Brain microvascular endothelial cell (primary cell): ENCODE data around the gene LAMA3.

Experiments
- DNase-seq: peaks from one replicate; pipeline ENCODE4 v3.0.0-alpha.2; 2020
- H3K27ac ChIP-seq: fragments of 250-450 bp; sonication (Bioruptor Pico); 2 replicates; pipeline ENCODE4 v1.5.1; 2020; ENCODE audit warnings: mild to moderate bottlenecking, moderate library complexity
- H3K27me3 ChIP-seq: fragments of 250-450 bp; sonication (Bioruptor Pico); replicated peaks from 2 replicates; pipeline ENCODE4 v1.5.1; 2020; ENCODE audit warnings: mild to moderate bottlenecking
- H3K36me3 ChIP-seq: fragments of 250-450 bp; sonication (Bioruptor Pico); replicated peaks from 2 replicates; pipeline ENCODE4 v1.5.1; 2020; ENCODE audit warnings: mild to moderate bottlenecking
- H3K4me3 ChIP-seq: 2 replicates; pipeline ENCODE4 v1.5.1; 2011; ENCODE audit warnings: low read depth, mild to moderate bottlenecking, control low read depth, low read length, moderate library complexity
- in situ Hi-C: cut with HindIII; loops from 2 replicates; pipeline ENCODE4 v1.10.0; 2017; ENCODE audit warnings: low sequenced_read_pairs, low pct_ligation_motif_present
- TF ChIP-seq, protein P1 (sequence below): IDR thresholded peaks from 2 replicates; pipeline ENCODE4 v1.5.1; 2011; ENCODE audit warnings: low read depth, mild to moderate bottlenecking, moderate library complexity, low read length, control low read depth, inconsistent platforms; ENCODE audit errors: missing control alignments

The LAMA3 gene

DNA sequence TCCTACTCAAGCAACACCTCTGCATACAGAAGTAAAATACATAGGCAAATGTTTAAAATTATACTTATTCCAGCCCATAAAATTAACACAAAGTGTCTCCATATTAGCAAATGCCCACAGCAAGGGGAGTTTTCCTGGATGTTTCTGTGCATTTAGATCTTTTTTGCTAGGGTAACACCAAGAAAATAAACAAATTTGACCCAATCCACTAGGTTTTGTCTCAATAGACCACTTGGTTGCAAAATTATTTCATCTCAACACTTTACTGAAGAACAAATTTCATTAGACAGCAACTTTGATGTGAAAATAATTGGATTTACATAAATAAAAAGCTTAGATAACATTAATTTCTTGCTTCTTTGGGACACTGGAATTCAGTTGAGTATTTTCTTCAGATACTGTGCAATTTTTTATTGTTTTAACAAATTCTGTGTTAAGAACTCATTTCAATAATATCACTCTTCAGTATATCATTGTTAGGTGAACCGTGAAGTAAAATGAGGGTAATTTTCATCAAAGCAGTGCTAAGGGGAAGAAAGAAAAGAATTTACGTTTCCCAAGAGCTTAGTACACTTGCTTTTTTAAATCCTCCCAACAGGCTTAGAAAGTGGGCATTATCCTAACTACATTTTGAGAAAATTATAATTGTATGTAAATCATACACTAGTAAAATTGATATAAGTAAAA, 191.8 kb downstream of the LAMA3 start:
- Histone ChIP-seq H3K36me3 (no peaks in the 10 kb centered on the region), H3K27ac (no peak overlapping the region), H3K4me3 (no peak overlapping the region), H3K27me3 (no peaks in the 10 kb centered on the region)
- TF ChIP-seq, protein P1, sequence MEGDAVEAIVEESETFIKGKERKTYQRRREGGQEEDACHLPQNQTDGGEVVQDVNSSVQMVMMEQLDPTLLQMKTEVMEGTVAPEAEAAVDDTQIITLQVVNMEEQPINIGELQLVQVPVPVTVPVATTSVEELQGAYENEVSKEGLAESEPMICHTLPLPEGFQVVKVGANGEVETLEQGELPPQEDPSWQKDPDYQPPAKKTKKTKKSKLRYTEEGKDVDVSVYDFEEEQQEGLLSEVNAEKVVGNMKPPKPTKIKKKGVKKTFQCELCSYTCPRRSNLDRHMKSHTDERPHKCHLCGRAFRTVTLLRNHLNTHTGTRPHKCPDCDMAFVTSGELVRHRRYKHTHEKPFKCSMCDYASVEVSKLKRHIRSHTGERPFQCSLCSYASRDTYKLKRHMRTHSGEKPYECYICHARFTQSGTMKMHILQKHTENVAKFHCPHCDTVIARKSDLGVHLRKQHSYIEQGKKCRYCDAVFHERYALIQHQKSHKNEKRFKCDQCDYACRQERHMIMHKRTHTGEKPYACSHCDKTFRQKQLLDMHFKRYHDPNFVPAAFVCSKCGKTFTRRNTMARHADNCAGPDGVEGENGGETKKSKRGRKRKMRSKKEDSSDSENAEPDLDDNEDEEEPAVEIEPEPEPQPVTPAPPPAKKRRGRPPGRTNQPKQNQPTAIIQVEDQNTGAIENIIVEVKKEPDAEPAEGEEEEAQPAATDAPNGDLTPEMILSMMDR = no peak
- no peak for DNase-seq
- in situ Hi-C loops = no loop called here

DNA sequence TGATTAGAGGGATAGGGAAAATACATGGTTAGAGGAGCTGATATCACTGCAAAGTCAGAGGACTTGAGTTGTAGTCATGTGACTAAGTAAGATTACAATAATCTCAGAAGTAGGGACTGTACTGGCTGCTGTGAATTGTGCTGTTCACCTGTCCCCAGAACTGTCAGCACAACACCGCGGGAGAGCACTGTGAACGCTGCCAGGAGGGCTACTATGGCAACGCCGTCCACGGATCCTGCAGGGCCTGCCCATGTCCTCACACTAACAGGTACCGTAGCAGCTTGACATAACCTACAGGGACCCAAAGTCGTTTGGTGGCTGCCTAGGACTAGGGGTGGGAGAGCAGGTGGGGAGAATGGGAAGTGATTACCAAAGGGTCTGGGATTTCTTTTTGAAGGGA, 192.5 kb downstream of the LAMA3 start:
- H3K4me3 ChIP-seq = no peak overlapping the region
- H3K27me3 ChIP-seq = no peaks in the 10 kb centered on the region
- no peak overlapping the region for H3K27ac ChIP-seq
- TF ChIP-seq, protein P1 = no peak
- DNase-seq = no peak
- H3K36me3 ChIP-seq = no peaks in the 10 kb centered on the region
- in situ Hi-C loops = no loop called here

DNA sequence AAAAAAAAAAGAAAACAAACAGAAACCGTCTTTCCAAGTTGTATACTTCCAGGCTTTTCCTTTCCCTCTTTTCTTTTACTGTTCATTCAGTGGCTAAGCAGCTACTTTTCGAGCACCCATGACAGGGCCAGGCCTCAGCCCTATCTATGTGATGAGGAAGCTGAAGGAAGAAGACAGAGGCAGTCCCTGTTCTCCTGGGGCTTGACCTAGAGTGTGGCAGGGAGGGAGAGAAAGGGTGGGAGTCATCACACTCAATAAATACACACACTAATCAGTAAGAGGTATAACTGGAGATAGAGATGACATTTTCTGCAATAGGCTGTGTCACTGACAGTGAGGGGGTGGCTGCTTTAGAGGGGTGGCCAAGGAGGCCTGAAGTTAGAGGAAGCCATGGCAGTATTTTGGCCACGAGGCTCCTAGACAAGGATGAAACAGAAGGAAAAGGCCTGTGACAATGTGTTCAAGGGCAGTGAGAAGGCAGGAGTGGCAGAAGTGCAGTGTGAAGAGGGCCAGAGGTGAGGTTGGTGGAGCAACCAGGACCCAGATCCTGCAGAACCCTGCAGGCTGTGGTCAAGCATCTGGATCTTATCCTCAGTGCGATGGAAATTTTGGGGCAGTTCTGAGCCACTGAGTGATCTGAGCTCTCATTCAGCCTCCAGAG, 193.5 kb downstream of the LAMA3 start:
- no peaks in the 10 kb centered on the region for H3K27me3 ChIP-seq
- no peak overlapping the region for H3K27ac ChIP-seq
- no peak for DNase-seq
- no peaks in the 10 kb centered on the region for H3K36me3 ChIP-seq
- in situ Hi-C loops = no loop called here
- no peak overlapping the region for H3K4me3 ChIP-seq
- TF ChIP-seq, protein P1 = no peak

DNA sequence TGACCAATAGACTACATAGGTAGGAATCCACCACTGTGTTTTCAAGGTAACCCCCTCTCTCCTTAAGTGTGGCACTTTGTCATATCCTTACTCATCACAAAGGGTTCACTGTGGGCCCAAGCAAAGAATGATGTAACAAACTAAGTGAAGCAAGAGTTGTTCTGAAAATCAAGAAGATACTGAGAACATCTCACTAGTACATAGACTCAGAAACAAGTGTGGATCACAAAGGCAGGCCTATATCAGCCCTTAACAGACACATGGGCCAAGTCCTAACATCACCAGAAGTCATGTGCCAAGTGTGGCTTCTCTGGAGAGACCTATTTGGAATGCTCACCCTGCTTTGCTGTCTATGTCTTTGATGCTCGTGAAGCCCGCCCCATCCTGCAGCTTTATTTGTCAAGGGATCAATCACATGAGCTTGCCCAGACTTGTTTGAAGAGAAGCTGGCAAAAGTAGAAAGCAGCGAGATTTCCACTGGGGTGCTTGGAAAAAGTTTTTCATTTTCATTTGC, 194.1 kb downstream of the LAMA3 start:
- H3K36me3 ChIP-seq = no peaks in the 10 kb centered on the region
- H3K4me3 ChIP-seq = no peak overlapping the region
- in situ Hi-C loops = no loop called here
- TF ChIP-seq, protein P1 = no peak
- no peak for DNase-seq
- no peak overlapping the region for H3K27ac ChIP-seq
- H3K27me3 ChIP-seq = no peaks in the 10 kb centered on the region

DNA sequence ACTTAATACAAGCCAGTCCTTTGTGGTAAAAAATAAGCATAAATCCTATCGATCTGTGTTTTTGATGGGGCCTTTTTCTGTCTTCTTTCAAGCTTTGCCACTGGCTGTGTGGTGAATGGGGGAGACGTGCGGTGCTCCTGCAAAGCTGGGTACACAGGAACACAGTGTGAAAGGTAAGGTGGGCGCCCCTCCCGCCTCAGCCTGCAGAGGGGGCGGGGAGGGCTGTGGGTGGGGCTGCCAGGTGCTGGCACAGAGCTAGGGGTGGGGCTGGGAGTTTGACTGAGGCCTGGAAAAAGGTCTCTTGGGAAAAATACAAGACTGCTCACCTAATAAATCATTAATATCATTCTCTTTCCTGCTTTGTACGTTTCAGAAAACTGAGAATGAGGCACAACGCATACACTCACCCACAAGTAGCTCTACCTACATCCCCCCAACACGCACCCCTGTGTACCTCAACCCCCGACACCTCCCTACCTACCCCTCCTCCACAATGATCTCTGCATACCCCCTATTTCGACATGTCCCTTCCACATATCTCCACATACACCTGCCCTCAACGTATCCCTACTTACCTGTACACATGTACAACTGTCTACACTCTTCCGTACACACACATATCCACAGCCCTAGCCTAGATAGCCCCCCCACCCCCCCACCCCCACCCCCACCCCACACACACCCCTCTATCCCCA, 195.6 kb downstream of the LAMA3 start:
- in situ Hi-C loops = no loop called here
- Histone ChIP-seq H3K36me3 (no peaks in the 10 kb centered on the region), H3K27me3 (no peaks in the 10 kb centered on the region), H3K27ac (no peak overlapping the region), H3K4me3 (no peak overlapping the region)
- TF ChIP-seq, protein P1 = no peak
- no peak for DNase-seq
